HepG2 (cell line): Measurements from ENCODE around the gene GLYATL3. TPM values are rescaled to one million over a fixed set of nuclear protein-coding genes. Genes with fewer than 3 reads are reported as not detected.
A peak's percentile ranks its signal among the peaks of the same experiment; 100 is the strongest.

Experiments used
- AHR ChIP-seq: IDR thresholded peaks from 2 replicates; pipeline ENCODE4 v1.6.1; 2018; ENCODE audit warnings: missing genetic modification reagents, missing compliant biosample characterization
- ATAD3A ChIP-seq: sonication (generic); formaldehyde crosslinking; IDR thresholded peaks from 2 replicates; pipeline ENCODE4 v1.4.0; 2020; ENCODE audit warnings: missing genetic modification reagents
- ERF ChIP-seq: IDR thresholded peaks from 2 replicates; pipeline ENCODE4 v1.6.1; 2018; ENCODE audit warnings: missing biosample characterization, missing genetic modification reagents
- GMEB2 ChIP-seq: IDR thresholded peaks from 2 replicates; pipeline ENCODE4 v1.6.1; 2016; ENCODE audit warnings: missing biosample characterization, missing genetic modification reagents, low read depth
- HNF4A ChIP-seq: sonication (generic); formaldehyde crosslinking; IDR thresholded peaks from 2 replicates; pipeline ENCODE4 v1.4.0; 2020; ENCODE audit warnings: missing genetic modification reagents
- HNRNPH1 ChIP-seq: fragments of 200-400 bp; formaldehyde crosslinking; optimal IDR thresholded peaks from 2 replicates; pipeline ENCODE3; 2017; ENCODE audit warnings: mild to moderate bottlenecking, low read depth, low read length
- HNRNPLL ChIP-seq: fragments of 200-400 bp; formaldehyde crosslinking; IDR thresholded peaks from 2 replicates; pipeline ENCODE4 v1.6.1; 2017; ENCODE audit warnings: mild to moderate bottlenecking, low read depth, low read length; ENCODE audit not compliant: poor library complexity, severe bottlenecking
- IRF1 ChIP-seq: sonication (generic); formaldehyde crosslinking; IDR thresholded peaks from 2 replicates; pipeline ENCODE4 v1.4.0; 2020; ENCODE audit warnings: low read depth, mild to moderate bottlenecking, missing genetic modification reagents
- JUNB ChIP-seq: sonication (generic); formaldehyde crosslinking; IDR thresholded peaks from 2 replicates; pipeline ENCODE4 v1.8.0; 2022; ENCODE audit warnings: missing genetic modification reagents, mild to moderate bottlenecking, borderline replicate concordance
- KLF11 ChIP-seq: IDR thresholded peaks from 2 replicates; pipeline ENCODE4 v1.6.1; 2016; ENCODE audit warnings: missing compliant biosample characterization
- MAX ChIP-seq: IDR thresholded peaks from 2 replicates; pipeline ENCODE4 v1.6.1; 2012; ENCODE audit warnings: inconsistent platforms
- MBD4 ChIP-seq: IDR thresholded peaks from 2 replicates; pipeline ENCODE4 v1.6.1; 2012; ENCODE audit warnings: low read length, inconsistent platforms, borderline replicate concordance
- MTF1 ChIP-seq: sonication (generic); formaldehyde crosslinking; IDR thresholded peaks from 2 replicates; pipeline ENCODE4 v1.5.0; 2020; ENCODE audit warnings: missing genetic modification reagents
- MYNN ChIP-seq: sonication (generic); formaldehyde crosslinking; IDR thresholded peaks from 2 replicates; pipeline ENCODE4 v1.4.0; 2020; ENCODE audit warnings: mild to moderate bottlenecking, low read depth, missing genetic modification reagents
- NFYC ChIP-seq: IDR thresholded peaks from 2 replicates; pipeline ENCODE4 v1.6.1; 2016; ENCODE audit warnings: missing genetic modification reagents, missing compliant biosample characterization
- PAX8 ChIP-seq: sonication (generic); formaldehyde crosslinking; IDR thresholded peaks from 2 replicates; pipeline ENCODE4 v1.8.0; 2022; ENCODE audit warnings: mild to moderate bottlenecking, missing genetic modification reagents, borderline replicate concordance
- SRSF4 ChIP-seq: fragments of 200-400 bp; formaldehyde crosslinking; IDR thresholded peaks from one replicate; pipeline ENCODE4 v1.6.1; 2018; ENCODE audit warnings: mild to moderate bottlenecking, low read depth, low read length, moderate library complexity; ENCODE audit not compliant: poor library complexity, severe bottlenecking
- TCF7L2 ChIP-seq: IDR thresholded peaks from 2 replicates; pipeline ENCODE4 v1.6.1; 2011; ENCODE audit warnings: mild to moderate bottlenecking, low read depth, low read length, moderate library complexity
- TSC22D2 ChIP-seq: sonication (generic); formaldehyde crosslinking; IDR thresholded peaks from 2 replicates; pipeline ENCODE4 v1.5.1; 2020; ENCODE audit warnings: missing genetic modification reagents, mild to moderate bottlenecking, borderline replicate concordance
- ZBTB3 ChIP-seq: sonication (generic); formaldehyde crosslinking; IDR thresholded peaks from 2 replicates; pipeline ENCODE4 v1.4.0; 2020; ENCODE audit warnings: low read depth, mild to moderate bottlenecking, moderate library complexity, missing genetic modification reagents, borderline replicate concordance
- ZC3H4 ChIP-seq: sonication (generic); formaldehyde crosslinking; IDR thresholded peaks from 2 replicates; pipeline ENCODE4 v1.4.0; 2020; ENCODE audit warnings: missing genetic modification reagents, borderline replicate concordance
- ZKSCAN5 ChIP-seq: sonication (generic); formaldehyde crosslinking; IDR thresholded peaks from 2 replicates; pipeline ENCODE4 v1.5.1; 2020; ENCODE audit warnings: mild to moderate bottlenecking, missing genetic modification reagents
- ZMAT5 ChIP-seq: sonication (generic); formaldehyde crosslinking; IDR thresholded peaks from 2 replicates; pipeline ENCODE4 v1.5.0; 2020; ENCODE audit warnings: mild to moderate bottlenecking, low read depth, missing genetic modification reagents, borderline replicate concordance
- ZNF136 ChIP-seq: sonication (generic); formaldehyde crosslinking; IDR thresholded peaks from 2 replicates; pipeline ENCODE4 v1.8.1; 2022; ENCODE audit warnings: low read depth, mild to moderate bottlenecking, moderate library complexity, missing genetic modification reagents
- ZNF329 ChIP-seq: sonication (generic); formaldehyde crosslinking; IDR thresholded peaks from 2 replicates; pipeline ENCODE4 v1.9.0; 2021; ENCODE audit warnings: low read depth, mild to moderate bottlenecking, missing genetic modification reagents
- ZNF367 ChIP-seq: sonication (generic); formaldehyde crosslinking; IDR thresholded peaks from 2 replicates; pipeline ENCODE4 v1.4.0; 2020; ENCODE audit warnings: missing genetic modification reagents, borderline replicate concordance
- ZNF652 ChIP-seq: IDR thresholded peaks from 2 replicates; pipeline ENCODE4 v1.6.1; 2016; ENCODE audit warnings: low read depth, borderline replicate concordance
- ZNF713 ChIP-seq: sonication (generic); formaldehyde crosslinking; IDR thresholded peaks from 2 replicates; pipeline ENCODE4 v1.4.0; 2020; ENCODE audit warnings: mild to moderate bottlenecking, missing genetic modification reagents
- ZSCAN21 ChIP-seq: sonication (generic); formaldehyde crosslinking; IDR thresholded peaks from 2 replicates; pipeline ENCODE4 v1.8.0; 2022; ENCODE audit warnings: mild to moderate bottlenecking, missing genetic modification reagents, moderate library complexity, borderline replicate concordance
- polyA plus RNA-seq, 8 experiments: library from polyadenylated mRNA; depleted of rRNA in 3 of 8; stranded (reverse) in 7 of 8; unstranded in 1 of 8; fragments of >200 nt; fragmentation: Illumina TruSeq in 4 of 8; extraction: Trizol in 4 of 8; gene quantifications; 2 replicates each; pipeline versions ENCODE4 v1.2.1 to v1.2.3, GENCODE V29; 2011 to 2016; ENCODE audit warnings: low read depth in 4 of 8, missing spikeins in 1 of 8, mixed read lengths in 1 of 8; ENCODE audit not compliant: insufficient read depth in 1 of 8
- total RNA-seq, 5 experiments: library from RNA; depleted of rRNA; stranded (reverse); fragments of >200 nt; fragmentation: Illumina TruSeq; extraction: Trizol; gene quantifications; 2 replicates each; pipeline ENCODE4 v1.2.3, GENCODE V29; 2016; ENCODE audit warnings: low read depth in 1 of 5

The GLYATL3 gene
- total and polyA plus RNA-seq, 2 of the 13 experiments (the other 11 are each of a cell fraction or from before 2014, with no cell fraction given) = 0.05 TPM; not detected in 1

- TF ChIP-seq ZNF713 (CRISPR knock-in tag) (0 out of 2 replicates have a peak, but pooled peaks have one; percentile 64), ZNF367 (no peak), ZNF329 (CRISPR knock-in tag) (0 out of 2 replicates have a peak, but pooled peaks have one; percentile 16), ZNF136 (CRISPR knock-in tag) (no peak; the same call in 1 of the 2 replicates), HNF4A (CRISPR knock-in tag) (peak; percentile 41; the same call in 1 of the 2 replicates), ZC3H4 (no peak), ERF (CRISPR knock-in tag) (peak; percentile 94), ZSCAN21 (CRISPR knock-in tag) (peak; percentile 64; the same call in 1 of the 2 replicates), MTF1 (CRISPR knock-in tag) (no peak), ZKSCAN5 (CRISPR knock-in tag) (no peak), NFYC (peak; percentile 96), PAX8 (CRISPR knock-in tag) (peak; percentile 20; the same call in 1 of the 2 replicates), ZNF652 (CRISPR knock-in tag) (peak; percentile 20; the same call in 1 of the 2 replicates), SRSF4 (no peak), GMEB2 (CRISPR knock-in tag) (peak; percentile 65; the same call in 1 of the 2 replicates), MBD4 (no peak), IRF1 (CRISPR knock-in tag) (0 out of 2 replicates have a peak, but pooled peaks have one; percentile 41), MAX (no peak; the same call in none of the 2 replicates), HNRNPH1 (peak; percentile 90), ZBTB3 (CRISPR knock-in tag) (peak; percentile 64; the same call in 1 of the 2 replicates), AHR (CRISPR knock-in tag) (peak; percentile 62; the same call in 1 of the 2 replicates), JUNB (no peak), HNRNPLL (peak; percentile 67), TSC22D2 (CRISPR knock-in tag) (no peak), ZMAT5 (CRISPR knock-in tag) (no peak), ATAD3A (no peak), MYNN (CRISPR knock-in tag) (no peak), KLF11 (CRISPR knock-in tag) (peak; percentile 99; the same call in 1 of the 2 replicates), TCF7L2 (no peak)
Observed at GRCh38 chr6:49462927-49463611, 36.7 kb upstream of the GLYATL3 start, which contains the start of the genes CENPQ and MMUT (continued).
